Smooth muscle cell of the brain vasculature (primary cell): ENCODE data around the gene RRP1B.

Experiments
- DNase-seq: peaks from one replicate; pipeline ENCODE4 v3.0.0-alpha.2; 2012; ENCODE audit warnings: low read depth, low spot score

Gene RRP1B

GRCh38 chr21:43740497-43741156 lies 81.3 kb downstream of the RRP1B start:
- DNase-seq, result no peak

- no peak for DNase-seq
Observed at GRCh38 chr21:43741423-43742096, 82.2 kb downstream of the RRP1B start.

- DNase-seq, result no peak
Observed at GRCh38 chr21:43743947-43744346, 84.6 kb downstream of the RRP1B start.

GRCh38 chr21:43744725-43745124 lies 85.4 kb downstream of the RRP1B start:
- DNase-seq, result no peak
